Loucy (cell line): ENCODE data around the gene FGF12.

Experiments used
- H2AFZ ChIP-seq: fragments of 200-600 bp; sonication (generic); 2 replicates; pipeline ENCODE4 v1.6.0; 2016; ENCODE audit warnings: antibody characterized with exemption, mild to moderate bottlenecking, low read length, moderate library complexity
- H3F3A ChIP-seq: fragments of 200-600 bp; 2 replicates; pipeline ENCODE4 v1.6.0; 2016; ENCODE audit warnings: antibody characterized with exemption, low read depth, mild to moderate bottlenecking
- H3K27me3 ChIP-seq: fragments of 200-600 bp; sonication (generic); 2 replicates; pipeline ENCODE4 v1.6.1; 2014; ENCODE audit warnings: low read length, mild to moderate bottlenecking; ENCODE audit not compliant: insufficient read depth, poor library complexity, severe bottlenecking
- H3K36me3 ChIP-seq: fragments of 200-600 bp; sonication (generic); 2 replicates; pipeline ENCODE4 v1.6.1; 2016; ENCODE audit warnings: low read length; ENCODE audit not compliant: insufficient read depth
- H3K4me1 ChIP-seq: fragments of 200-600 bp; sonication (generic); 2 replicates; pipeline ENCODE4 v1.5.1; 2014; ENCODE audit warnings: low read length, mild to moderate bottlenecking; ENCODE audit not compliant: insufficient read depth, poor library complexity, severe bottlenecking
- H3K4me2 ChIP-seq: fragments of 200-600 bp; sonication (generic); 2 replicates; pipeline ENCODE4 v1.6.0; 2014; ENCODE audit warnings: antibody characterized with exemption, low read length, low read depth, mild to moderate bottlenecking; ENCODE audit not compliant: poor library complexity, severe bottlenecking
- H3K4me3 ChIP-seq: fragments of 200-600 bp; sonication (generic); 2 replicates; pipeline ENCODE4 v1.5.1; 2014; ENCODE audit warnings: low read length, mild to moderate bottlenecking, mixed read lengths; ENCODE audit not compliant: poor library complexity, severe bottlenecking
- H3K79me2 ChIP-seq: fragments of 200-600 bp; sonication (generic); 2 replicates; pipeline ENCODE4 v1.6.1; 2014; ENCODE audit warnings: low read length; ENCODE audit not compliant: insufficient read depth
- H3K9ac ChIP-seq: fragments of 200-600 bp; sonication (generic); 2 replicates; pipeline ENCODE4 v1.6.0; 2014; ENCODE audit warnings: mild to moderate bottlenecking, low read depth, low read length, moderate library complexity; ENCODE audit not compliant: poor library complexity, severe bottlenecking
- H3K9me2 ChIP-seq: fragments of 200-600 bp; sonication (generic); replicated peaks from 2 replicates; pipeline ENCODE4 v1.6.1; 2016; ENCODE audit warnings: low read depth, low read length, mixed read lengths
- H3K9me3 ChIP-seq: fragments of 200-600 bp; sonication (generic); 2 replicates; pipeline ENCODE4 v1.6.1; 2014; ENCODE audit warnings: mild to moderate bottlenecking, antibody characterized with exemption, low read length, low read depth; ENCODE audit not compliant: insufficient read depth
- H4K20me1 ChIP-seq: fragments of 200-600 bp; sonication (generic); 2 replicates; pipeline ENCODE4 v1.6.0; 2014; ENCODE audit warnings: antibody characterized with exemption, low read length, mild to moderate bottlenecking; ENCODE audit not compliant: insufficient read depth, poor library complexity, severe bottlenecking
- EZH2phosphoT487 ChIP-seq: fragments of 200-600 bp; IDR thresholded peaks from 2 replicates; pipeline ENCODE4 v1.6.1; 2018; ENCODE audit warnings: antibody characterized with exemption, mild to moderate bottlenecking, moderate library complexity, borderline replicate concordance
- TF ChIP-seq, protein P1 (sequence below): fragments of 200-600 bp; sonication (generic); conservative IDR thresholded peaks from 2 replicates; pipeline ENCODE4 v1.5.1; 2014; ENCODE audit warnings: mild to moderate bottlenecking, antibody characterized with exemption, low read length

Gene FGF12

DNA sequence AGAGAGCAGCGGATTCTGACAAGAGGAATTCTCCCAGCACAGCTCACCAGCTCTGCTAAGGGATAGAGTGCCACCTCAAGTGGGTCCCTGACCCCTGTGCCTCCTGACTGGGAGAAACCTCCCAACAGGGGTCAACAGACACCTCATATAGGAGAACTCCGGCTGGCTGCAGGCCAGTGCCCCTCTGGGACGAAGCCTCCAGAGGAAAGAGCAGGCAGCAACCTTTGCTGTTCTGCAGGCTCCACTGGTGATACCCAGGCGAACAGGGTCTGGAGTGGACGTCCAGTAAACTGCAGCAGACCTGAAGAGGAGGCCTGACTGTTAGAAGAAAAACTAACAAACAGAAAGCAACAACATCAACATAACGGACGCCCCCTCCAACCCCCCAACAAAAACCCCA is 31.3 kb upstream of the FGF12 start:
- TF ChIP-seq EZH2phosphoT487 = no peak
- TF ChIP-seq, protein P1, sequence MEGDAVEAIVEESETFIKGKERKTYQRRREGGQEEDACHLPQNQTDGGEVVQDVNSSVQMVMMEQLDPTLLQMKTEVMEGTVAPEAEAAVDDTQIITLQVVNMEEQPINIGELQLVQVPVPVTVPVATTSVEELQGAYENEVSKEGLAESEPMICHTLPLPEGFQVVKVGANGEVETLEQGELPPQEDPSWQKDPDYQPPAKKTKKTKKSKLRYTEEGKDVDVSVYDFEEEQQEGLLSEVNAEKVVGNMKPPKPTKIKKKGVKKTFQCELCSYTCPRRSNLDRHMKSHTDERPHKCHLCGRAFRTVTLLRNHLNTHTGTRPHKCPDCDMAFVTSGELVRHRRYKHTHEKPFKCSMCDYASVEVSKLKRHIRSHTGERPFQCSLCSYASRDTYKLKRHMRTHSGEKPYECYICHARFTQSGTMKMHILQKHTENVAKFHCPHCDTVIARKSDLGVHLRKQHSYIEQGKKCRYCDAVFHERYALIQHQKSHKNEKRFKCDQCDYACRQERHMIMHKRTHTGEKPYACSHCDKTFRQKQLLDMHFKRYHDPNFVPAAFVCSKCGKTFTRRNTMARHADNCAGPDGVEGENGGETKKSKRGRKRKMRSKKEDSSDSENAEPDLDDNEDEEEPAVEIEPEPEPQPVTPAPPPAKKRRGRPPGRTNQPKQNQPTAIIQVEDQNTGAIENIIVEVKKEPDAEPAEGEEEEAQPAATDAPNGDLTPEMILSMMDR = no peak
- Histone ChIP-seq H3K4me1 (no peaks in the 10 kb centered on the region), H3K9me3 (no peaks in the 10 kb centered on the region), H3K9me2 (no peaks in the 10 kb centered on the region), H3K9ac (no peak overlapping the region), H4K20me1 (no peaks in the 10 kb centered on the region), H3K36me3 (no peaks in the 10 kb centered on the region), H3K4me2 (no peak overlapping the region), H3K79me2 (no peaks in the 10 kb centered on the region), H3K27me3 (no peaks in the 10 kb centered on the region), H3K4me3 (no peak overlapping the region), H3F3A (no peaks in the 10 kb centered on the region), H2AFZ (no peak overlapping the region)

DNA sequence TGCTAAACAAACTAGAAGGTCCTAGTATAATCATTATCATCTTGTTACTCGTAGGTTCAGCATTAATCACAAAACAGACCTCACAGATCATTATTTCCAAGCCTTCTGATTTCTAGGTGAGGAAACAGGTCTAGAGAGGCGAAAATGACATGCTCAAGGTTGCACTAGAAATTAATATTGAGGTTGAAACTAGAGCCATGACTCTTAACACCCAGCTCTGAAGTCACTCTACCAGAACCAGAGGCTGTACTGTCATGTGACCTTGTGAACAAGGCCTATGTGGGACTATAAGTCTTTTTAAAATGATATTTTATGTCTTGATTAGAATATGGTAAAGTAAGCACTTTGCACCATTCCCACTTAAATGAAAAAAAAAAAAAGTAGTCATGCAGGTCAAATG is 23.8 kb upstream of the FGF12 start:
- Histone ChIP-seq H4K20me1 (no peaks in the 10 kb centered on the region), H3K79me2 (no peaks in the 10 kb centered on the region), H2AFZ (no peak overlapping the region), H3K4me1 (no peaks in the 10 kb centered on the region), H3K9ac (no peak overlapping the region), H3K36me3 (no peaks in the 10 kb centered on the region), H3F3A (no peaks in the 10 kb centered on the region), H3K9me2 (no peaks in the 10 kb centered on the region), H3K4me2 (no peak overlapping the region), H3K9me3 (no peaks in the 10 kb centered on the region), H3K27me3 (no peaks in the 10 kb centered on the region), H3K4me3 (no peak overlapping the region)
- TF ChIP-seq, protein P1 = no peak

DNA sequence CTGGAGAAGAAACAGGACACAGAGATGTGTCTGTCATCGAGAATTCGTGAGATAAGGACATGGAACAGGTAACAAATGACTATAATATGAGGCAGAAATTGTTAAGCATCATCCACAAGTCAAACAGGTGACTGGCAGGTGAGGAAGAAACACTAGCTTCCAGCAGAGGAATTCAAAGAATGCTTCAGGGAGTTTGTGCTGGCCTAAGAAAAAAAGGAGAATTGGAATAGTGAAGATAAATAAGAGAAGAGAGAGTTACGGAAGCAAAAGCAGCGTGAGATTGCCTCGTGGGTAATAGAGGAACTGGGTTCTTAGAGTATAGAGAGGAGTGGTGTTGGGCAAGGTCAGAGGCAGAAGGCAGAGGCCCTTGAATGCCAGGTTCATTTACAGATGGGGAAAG is 22.9 kb upstream of the FGF12 start:
- Histone ChIP-seq H3K79me2 (no peaks in the 10 kb centered on the region), H3K9me3 (no peaks in the 10 kb centered on the region), H3K4me2 (no peak overlapping the region), H3K36me3 (no peaks in the 10 kb centered on the region), H3K4me1 (no peaks in the 10 kb centered on the region), H2AFZ (no peak overlapping the region), H3K27me3 (no peaks in the 10 kb centered on the region), H4K20me1 (no peaks in the 10 kb centered on the region), H3K9ac (no peak overlapping the region), H3F3A (no peaks in the 10 kb centered on the region), H3K9me2 (no peaks in the 10 kb centered on the region), H3K4me3 (no peak overlapping the region)
- TF ChIP-seq, protein P1 = no peak
- no peak for TF ChIP-seq EZH2phosphoT487
